HG03565 (cell line): Measurements from ENCODE around the gene KCNK4.
"Not testable (repeated sequence)": the region's sequence is repeated elsewhere in the genome, so short reads cannot be mapped to it uniquely, and the experiment has no call there.

Source experiments
- ATAC-seq: cut with Tn5 transposase; IDR thresholded peaks from one replicate; pipeline ENCODE4 v1.9.1; 2021; ENCODE audit warnings: mild to moderate bottlenecking, moderate library complexity; ENCODE audit not compliant: unreplicated experiment

The KCNK4 gene

DNA sequence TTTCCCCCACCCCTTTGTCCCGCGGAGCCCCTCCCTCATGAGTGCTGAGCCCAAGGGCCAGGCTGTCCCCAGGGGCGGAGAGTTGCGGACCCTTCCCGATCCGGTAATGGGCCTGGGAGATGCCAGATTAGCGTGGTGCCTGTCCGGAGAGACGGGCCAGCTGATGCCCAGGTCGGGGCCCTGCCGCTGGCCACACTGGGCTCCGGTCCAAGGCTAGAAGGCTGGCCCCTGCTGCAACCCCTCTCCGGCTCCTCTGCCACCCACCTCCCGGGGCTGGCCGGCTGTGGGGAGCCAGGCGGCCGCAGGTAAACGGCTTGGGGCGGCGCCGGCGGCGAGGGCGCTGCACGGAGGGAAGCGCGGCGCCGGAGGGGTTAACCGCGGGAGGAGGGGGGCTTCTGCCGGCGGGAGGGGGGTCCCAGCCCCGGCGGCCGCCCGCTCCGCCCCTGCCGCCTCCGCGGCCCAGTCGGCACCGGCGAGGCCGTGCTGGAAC is at the start of gene KCNK4:
KCNK4 (plus strand) TSS at position 41 of the 490 bp plus-strand sequence. CDS start 1,717 bp downstream, outside the sequence.
- no peak for ATAC-seq

DNA sequence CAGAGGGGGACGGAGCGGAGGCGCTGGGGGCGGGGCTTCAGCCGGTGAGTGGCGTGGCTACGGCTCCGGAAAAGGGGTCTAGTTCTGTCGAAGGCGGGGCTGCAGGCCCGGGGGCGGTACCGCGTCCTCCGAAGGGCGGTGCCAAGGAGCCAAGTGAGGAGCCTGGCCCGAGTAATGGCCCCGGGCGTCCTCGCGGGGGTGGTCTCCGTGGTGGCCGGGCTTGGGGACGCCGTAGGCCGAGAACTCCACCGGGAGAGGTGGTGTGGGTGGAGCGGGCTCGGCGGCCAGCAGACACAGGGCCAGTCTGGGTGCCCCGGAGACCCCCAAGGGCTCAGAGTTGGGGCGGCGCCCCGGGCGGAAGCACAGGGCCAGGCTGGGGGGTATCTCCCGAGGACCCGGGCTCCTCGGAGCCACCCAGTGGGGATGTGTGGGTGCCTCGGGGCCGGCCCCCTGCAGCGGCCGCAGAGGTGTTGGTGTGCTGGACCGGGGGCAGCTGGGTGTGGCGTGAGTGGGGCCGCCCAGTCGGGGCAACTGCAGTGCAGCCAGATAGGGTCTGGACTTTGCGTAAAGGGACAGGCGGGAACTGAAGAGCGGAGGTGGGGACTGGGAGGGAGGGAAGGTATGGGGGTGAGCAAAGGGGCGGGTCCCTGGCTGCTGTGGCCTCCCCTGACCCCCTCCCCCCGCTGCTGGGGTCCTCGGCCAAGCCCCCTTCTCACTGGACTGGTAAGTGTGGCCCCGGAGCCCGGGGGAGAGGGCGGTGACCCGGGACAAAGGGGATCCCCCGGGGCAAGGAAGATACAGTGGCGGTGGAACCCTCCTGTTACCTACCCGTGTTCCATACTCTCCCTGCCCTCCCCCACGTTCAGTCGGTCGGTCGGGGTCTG is 49.4 kb upstream of the KCNK4 start:
- peak; percentile 0 for ATAC-seq

DNA sequence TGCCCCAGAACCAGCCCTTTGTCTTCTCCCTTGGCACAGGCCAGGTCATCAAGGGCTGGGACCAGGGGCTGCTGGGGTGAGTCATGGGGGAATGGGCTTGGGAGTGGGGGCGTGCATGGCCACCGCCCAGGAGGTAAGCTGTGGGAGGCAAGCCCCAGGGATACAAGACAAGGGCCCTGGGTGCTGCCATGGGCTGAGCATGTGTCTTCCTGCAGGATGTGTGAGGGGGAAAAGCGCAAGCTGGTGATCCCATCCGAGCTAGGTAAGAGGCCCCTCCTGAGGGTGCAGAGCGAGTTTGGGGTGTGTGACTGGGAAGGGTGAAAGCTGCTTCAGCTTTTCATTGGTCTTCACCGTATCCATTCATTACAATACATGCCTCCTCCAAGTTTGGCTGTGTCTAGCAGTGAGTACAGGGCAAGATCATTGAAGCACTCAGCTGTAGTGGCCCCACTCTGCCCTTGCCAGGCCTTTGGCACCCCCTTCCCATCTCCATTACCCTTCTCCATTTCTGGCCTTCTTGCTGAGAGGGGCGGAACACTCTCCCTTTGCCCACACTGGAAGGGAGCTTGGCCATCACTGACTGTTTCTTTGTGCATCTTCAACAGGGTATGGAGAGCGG is 47.8 kb upstream of the KCNK4 start:
- no peak for ATAC-seq

DNA sequence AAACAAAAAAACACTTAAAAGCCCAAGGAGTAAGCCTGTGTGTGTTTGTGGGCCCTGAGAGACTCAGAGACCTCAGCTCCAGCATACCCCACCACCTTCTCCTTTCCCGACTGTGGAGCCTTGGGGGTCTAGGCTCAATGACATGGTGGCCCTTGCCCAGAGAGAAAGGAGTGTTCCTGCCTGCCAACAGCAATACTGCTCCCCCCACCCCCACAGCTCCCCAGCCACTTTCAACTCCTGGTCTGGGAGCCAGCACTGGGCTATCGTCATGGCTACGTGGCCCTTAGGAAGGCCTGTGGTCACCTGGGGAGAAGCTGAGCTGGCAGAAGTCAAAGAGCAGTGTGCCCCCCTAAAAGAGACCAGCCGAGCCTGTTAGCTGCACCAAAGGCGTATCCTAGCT is 47.0 kb upstream of the KCNK4 start:
- no peak for ATAC-seq

DNA sequence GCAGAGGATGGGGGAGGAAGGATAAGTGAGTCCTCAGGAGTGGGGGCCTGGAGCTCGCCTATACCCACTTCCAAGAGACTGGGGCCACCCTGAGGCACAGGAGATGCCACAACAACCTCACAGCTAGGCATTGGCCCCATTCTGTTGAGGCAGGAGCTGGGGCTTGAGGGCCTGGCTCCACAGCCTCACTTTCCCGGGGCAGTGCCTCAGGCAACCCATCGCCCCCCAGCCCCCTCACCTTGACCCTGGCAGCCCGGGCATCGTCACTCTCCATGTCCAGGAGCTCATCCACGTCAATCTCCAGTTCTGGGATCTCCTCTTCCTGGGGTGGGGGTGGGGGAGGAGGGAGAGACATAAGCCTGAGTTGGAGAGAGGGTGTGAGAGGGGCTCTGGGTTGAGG is 46.1 kb upstream of the KCNK4 start:
- ATAC-seq = no peak

DNA sequence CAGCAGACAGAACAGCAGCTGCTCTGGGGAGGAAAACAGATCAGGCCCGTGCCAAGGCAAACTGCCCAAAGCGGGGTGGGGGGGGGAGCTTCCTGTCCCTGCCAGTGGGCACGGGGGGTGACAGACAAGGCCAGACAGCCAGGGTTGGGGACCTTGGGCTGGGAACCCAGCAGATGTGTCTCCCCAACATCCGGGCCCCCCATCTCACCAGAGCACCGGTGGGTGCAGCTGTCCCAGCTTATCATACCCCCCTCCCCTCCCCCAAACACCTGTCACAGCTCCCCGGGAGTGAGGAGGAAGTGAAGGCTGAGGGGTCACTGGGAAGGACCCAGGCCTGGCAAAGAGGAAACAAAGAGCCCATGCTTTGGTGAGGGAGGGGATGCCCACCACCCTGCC is 45.7 kb upstream of the KCNK4 start:
- ATAC-seq = no peak

DNA sequence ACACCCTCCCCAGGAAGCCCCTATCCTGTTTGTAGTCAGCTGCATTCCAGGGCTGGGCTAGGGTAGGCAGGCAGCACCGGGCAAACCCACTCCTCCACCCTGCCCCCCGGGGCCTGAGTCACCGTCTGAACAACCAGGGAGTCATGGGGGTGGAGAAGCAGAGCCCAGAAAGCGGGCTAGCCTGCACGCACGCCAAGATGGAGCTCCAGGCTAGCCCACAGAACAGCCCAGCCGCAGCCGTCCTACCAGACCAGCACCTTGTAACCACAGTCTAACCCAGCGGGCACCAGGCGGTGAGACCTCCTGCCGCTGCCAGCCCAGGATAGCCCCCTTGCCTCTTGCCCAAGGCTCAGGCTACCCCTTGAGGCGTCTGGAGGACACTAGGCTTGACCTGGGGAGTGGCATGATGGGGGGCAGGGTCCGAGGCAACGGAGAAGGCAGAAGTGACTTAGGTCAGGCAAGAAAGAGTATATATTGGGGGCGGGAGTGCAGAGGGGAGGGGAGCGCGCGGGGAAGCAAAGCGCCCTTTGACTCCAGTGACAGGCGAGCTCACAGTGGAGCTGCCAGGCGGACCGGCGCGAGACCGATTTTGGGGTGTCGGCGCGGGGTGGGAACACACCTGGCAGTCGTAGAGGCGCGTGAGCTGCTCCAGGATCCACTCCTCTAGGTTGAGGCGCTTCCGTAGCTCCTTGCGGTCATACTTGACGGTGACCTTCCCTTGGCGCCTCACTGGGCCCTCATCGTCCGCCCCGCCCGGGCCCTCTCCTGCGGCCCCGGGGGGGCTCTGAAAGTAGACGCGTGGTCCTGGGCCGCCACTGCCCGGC is 45.1 kb upstream of the KCNK4 start:
- ATAC-seq = no peak

DNA sequence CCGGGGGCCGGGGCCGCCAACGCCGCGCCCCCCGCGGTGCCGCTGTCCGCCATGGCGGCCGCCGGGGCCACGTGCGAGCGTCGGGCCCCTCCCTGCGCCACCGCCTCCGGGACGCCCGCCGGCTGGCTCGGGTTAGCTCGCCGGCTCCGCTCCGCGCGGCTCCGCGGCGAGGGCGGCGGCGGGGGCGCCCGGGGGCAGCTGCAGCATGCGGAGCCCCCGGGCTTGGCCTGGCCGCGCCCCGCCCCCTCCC is 44.6 kb upstream of the KCNK4 start:
- not testable (repeated sequence) for ATAC-seq

DNA sequence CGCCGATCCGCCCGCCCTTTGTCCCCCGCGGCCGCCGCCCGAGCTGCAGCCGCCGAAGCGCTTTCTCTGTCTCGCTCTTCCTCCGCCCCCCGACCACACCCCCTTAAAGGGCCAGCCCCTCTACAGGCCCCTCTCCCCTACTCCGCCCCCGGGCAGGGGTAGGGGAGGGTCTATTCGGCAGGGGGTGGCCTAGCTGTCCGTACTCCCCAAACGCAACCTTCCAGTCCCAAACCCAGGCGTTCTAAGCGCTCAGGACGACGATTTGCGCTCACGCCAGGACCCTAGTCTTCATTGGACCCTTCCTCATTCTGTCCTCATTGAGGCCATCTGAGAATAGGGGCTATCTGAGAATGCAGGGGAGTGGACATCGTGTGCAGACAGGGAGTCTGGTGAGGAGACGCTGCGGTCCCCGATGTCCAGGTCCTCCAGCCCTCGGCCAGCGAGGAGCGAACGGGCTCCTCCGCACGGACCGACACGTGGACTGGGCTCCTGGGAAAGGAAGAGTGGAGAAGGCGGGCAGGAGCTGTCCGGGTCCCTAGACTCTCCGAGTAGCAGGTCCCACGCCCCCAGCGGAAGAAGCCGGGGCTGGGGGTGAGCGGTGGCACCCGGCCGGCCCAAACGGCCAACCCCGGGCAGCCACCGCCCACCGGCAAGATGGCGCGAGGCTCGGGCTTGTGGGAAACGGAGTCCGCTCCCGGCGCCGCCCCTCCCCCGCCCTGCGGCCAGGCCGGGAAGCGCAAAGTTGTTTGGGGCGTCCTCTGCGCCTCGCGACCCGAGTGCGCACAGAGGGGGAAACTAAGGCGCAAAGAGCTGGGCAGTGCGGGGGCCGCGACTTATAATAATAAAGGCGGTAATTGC is 44.0 kb upstream of the KCNK4 start, which contains the start of gene PPP1R14B:
PPP1R14B (minus strand) TSS at position 73 of the 858 bp plus-strand sequence. CDS start 270 bp downstream, outside the sequence.
- no peak for ATAC-seq

DNA sequence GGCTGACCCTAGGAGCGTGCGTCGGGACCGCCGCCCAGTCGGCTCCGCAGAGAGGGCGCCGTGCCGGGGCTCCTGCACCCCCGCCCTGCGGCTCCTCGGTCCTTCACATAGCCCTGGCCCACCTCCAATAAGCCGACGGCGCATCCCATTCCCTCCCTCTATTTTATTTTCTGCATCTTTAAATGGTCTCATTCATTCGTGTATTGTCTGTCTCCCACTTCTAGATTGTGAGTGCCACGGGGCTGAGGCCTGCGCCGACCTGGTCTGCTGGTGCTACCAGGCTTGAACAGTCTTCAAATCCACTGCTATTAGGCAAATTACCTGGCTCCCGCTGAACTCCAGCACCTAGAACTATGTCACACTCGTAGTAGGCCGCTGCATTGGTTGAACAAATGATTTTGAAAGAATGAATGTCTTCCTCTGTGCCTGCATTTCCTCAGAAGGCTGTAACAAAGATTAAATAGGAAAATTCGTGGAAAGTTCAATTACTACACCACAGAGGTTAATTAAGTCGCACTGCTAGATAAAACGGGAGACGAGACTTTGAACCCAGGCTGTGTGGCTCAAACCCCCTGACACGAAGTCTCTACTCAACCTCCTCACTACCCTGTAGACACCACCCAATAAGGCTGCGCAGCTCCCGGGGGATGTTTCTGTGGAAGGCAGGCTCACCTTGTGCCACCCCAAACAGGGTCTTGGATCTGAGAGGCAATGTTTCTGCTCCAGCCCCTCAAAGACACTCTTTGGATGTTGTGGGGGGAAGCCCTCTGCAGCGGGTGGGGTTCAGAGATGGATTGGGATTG is 43.2 kb upstream of the KCNK4 start:
- no peak for ATAC-seq

DNA sequence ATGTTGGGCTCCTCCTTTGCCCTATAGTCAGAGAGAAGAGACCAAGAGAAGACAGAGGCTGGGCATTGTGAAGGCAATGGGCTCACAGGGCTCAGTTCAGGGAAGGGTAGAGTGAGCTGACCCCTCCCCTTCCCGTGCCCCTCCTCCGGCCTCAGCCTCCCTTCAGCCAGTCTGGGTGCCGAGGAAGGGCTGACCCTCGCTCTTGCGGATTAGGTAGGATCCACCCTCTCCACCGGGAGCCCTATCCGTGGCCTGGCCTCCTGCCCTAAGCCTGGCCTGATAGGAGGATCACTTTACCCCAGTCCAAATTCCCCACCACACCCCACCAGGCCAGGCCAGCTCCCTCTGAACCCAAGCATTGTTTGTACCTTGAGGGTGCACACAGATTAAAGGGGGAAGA is 42.5 kb upstream of the KCNK4 start:
- ATAC-seq = no peak

DNA sequence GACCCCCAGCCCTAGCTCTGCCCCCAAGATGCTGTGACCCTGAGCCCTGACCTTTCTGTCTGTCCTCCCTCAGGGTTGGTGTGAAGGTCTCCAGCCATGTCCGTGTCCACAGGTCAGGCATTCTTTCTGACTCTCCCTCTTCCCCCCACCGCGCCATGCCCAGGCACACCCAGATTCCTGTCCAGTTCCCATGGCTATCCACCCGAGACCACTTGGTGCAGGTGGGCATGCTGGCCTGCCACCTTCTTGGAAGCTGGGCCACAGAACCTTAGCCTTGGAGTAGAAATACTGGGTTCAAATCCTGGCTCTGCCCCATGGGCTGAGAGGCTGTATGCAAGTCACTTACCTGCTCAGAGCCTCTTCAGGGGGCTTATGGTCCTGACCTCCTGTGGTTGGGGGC is 42.1 kb upstream of the KCNK4 start:
- ATAC-seq = no peak

DNA sequence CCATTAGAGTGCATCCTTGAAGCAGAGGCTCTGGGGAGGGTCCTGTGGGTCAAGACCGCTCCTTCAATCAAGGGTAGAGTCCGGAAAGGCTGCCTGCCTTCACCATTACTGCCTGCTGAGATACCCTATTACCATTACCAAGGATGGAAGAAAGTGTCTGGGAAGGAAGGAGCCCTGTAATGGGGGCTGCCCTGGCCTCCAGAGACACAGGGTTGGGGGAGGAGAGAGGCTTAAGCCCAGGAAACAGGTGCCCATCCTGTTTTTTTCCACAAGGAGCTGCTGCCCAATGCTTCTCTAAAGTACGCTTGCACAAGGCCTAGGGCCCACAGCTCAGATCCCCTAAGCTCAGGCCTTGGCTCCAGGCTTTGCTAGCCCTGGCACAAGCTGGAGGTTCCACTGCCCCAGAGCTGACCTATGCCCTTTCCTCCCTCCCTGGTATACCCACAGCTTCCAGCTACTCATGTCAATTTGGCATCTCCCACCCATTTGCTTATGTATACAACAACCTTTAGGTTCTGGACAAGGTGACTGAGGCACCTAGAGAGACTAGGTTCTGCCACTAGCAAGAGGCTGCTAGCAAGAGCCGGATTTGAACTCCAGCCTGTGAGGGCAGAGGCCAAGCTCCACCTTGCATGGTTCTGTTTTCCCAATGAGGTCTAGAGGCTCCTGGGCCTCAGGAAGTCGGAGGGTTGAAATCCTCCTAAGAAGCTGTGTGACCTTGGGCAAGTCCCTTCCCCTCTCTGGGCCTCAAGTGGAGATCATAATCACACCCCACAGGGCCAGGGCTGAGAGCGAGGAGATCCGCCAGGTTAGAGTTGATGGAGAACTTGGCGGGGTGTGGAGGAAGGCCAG is 41.3 kb upstream of the KCNK4 start:
- ATAC-seq = no peak

DNA sequence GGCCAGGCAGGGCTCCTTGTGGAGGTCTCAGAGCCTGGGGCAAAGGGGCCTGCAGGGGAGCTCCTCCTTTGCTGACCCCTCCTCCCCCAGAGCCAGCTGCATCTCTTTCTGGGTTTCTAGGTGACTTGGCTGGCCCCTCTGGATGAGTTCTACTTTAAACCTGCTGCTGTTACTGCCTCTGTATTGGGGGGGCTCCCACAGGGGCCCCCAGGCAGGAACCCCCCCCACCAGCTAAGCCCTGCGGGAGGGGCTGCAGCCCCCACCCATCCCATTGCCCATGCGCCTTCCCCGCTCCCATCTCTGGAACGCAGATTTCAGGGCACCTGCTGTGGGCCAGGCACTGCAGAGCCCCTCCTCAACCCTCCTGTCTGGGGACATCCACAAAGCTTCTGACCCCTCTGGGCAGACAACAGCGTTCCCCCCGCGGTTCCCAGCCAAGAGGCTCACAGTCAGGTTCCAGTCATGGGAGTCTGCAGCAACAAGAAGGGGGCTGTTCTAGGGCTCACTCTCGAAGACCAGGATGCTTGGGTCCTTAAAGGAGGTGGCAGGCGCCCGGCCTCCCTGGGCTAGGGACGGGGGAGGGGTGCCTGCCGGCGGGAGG is 40.6 kb upstream of the KCNK4 start:
- ATAC-seq = no peak

DNA sequence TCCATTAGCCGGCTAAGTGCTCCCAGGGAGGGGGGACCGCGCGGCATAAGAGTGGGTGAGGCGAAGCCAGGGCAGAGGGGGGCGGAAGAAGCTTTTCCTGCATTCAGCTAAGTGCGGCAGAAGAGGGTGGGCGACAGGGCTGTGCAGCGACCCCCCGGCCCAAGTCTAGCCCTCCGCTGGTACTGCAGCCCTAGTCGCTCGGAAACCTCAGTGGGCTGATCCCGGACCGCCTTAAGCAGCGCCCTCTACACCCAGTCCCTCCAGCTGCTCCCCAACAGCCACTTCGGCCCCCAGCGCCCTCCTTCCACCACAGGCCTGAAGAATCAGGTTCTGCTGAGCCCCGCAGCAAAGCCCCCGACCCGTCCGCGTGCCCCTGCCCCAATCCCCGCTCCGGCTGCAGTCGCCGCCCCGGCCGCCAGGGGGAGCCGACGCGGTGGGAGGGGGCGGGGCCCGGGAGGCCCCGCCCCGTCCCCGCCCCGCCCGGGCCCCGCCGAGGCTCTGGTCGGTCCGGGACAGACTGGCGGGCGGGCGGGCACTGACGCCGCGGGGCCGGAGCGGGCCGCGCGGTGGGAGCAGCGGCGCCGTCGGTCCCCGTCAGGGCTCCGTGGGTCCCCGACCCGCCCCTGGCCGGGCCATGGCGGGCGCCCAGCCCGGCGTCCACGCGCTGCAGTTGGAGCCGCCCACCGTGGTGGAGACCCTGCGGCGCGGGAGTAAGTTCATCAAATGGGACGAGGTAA is 39.9 kb upstream of the KCNK4 start, which contains the start of gene PLCB3:
PLCB3 (plus strand) TSS at position 515 of the 737 bp plus-strand sequence; CDS start at position 635, 120 bp downstream.
- no peak for ATAC-seq

DNA sequence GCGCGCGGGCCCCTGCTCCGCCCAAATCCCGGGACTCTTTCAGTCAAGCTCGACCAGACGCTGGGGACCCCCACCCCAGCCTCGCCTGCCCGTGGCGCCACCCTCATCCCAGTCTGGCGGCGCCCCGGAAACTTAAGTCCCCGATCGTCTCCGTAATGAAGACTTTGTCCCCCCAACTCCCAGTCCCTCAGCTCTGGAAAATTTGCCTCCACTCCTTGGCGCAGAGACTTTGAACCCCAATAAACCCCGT is 39.4 kb upstream of the KCNK4 start:
- ATAC-seq = no peak

DNA sequence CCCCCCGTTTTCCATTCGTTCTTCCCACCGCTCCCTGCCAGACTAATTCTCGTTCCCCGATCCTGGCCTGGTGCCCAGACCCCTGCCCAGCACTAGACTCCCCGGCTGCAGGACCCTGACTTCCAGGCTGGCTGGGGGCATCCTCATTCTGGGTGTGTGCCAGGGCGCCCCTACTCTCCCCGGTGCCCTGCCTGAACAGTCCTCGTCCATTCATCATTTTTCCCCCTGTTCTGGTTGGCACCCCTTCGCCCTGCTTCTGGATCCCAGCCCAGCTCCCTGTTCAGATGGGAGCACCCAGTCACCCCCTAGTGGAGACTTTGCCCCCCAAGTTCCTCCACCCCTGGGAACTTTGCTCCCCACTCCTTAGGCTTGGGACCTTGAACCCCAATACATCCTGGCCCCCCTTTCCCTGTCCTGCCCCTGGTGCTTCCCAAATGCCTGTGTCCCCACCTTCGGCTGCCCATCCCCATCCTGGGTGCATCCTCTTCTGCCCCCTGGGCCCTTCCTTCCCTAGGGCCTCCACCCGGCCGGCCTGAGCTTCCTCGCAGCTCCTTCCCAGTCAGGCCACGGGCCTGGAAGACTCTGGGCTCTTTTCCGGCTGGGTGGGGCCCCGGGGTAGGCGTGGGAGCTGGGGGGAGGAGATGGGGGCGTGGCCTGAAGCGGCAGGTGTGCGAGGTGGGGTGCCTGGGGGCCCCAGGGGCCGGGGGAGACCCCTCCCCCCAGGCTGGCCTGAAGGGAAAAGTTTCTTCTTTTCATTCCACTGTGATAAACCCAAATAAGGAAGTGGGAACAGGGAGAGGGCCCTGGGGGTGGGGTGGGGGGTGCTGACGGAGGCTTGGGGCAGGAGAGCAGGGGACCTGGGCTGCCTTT is 38.9 kb upstream of the KCNK4 start:
- no peak for ATAC-seq
